ENCODE data around the gene MRPS6. TPM values are rescaled to one million over a fixed set of nuclear protein-coding genes. Genes with fewer than 3 reads are reported as not detected.

MRPS6 gene
- polyA plus RNA-seq (2013, experiment 1 of 2), result 172 TPM
- 173 TPM for polyA plus RNA-seq (2013, experiment 2 of 2)

GRCh38 chr21:34073032-34073748 is at the start of gene MRPS6, which contains the start of gene SLC5A3:
MRPS6 (plus strand) TSS chr21:34073578; CDS start chr21:34073701, 123 bp downstream.
SLC5A3 (plus strand) TSS chr21:34073578; CDS start chr21:34095199, 21,621 bp downstream.
- H3K27ac ChIP-seq (ENCODE audit: low read depth, low read length, severe bottlenecking), result peak within 1 kb of the TSS; percentile 86

GRCh38 chr21:34023691-34024373 is 49.5 kb upstream of the MRPS6 start:
- peaks cover 16% of the 10 kb centered on the region for H3K9me3 ChIP-seq (ENCODE audit: control insufficient read depth, low read length)
- H3K4me3 ChIP-seq (ENCODE audit: extremely low read depth, insufficient read depth, low read length, poor library complexity, severe bottlenecking), result no peak overlapping the region
- H3K27ac ChIP-seq (ENCODE audit: low read depth, low read length, severe bottlenecking), result no peak overlapping the region
- WGBS, 2 experiments (ENCODE audit: insufficient coverage in 2 of 2), result 85% methylated on average over 2 to 4 of the region's 8 CpGs
- peaks cover 26% of the 10 kb centered on the region for H3K4me1 ChIP-seq (ENCODE audit: control insufficient read depth, insufficient read depth, low read length, poor library complexity, severe bottlenecking)
- H3K36me3 ChIP-seq (ENCODE audit: control insufficient read depth, insufficient read depth, low read length), result no peaks in the 10 kb centered on the region

More at GRCh38 chr21:34073032-34073748, at the start of gene MRPS6, which contains the start of gene SLC5A3:
- Histone ChIP-seq H3K9me3 (ENCODE audit: control insufficient read depth, low read length) (no peaks in the 10 kb centered on the region), H3K36me3 (ENCODE audit: control insufficient read depth, insufficient read depth, low read length) (peaks cover 34% of the 10 kb centered on the region), H3K4me1 (ENCODE audit: control insufficient read depth, insufficient read depth, low read length, poor library complexity, severe bottlenecking) (peaks cover 19% of the 10 kb centered on the region), H3K4me3 (ENCODE audit: extremely low read depth, insufficient read depth, low read length, poor library complexity, severe bottlenecking) (peak within 1 kb of the TSS; percentile 87)
- 1 to 2% methylated on average over 39 to 80 of the region's 104 CpGs for WGBS, 2 experiments (ENCODE audit: insufficient coverage in 2 of 2)

GRCh38 chr21:34024374-34024693 is 49.0 kb upstream of the MRPS6 start:
- Histone ChIP-seq H3K9me3 (ENCODE audit: control insufficient read depth, low read length) (peaks cover 16% of the 10 kb centered on the region), H3K27ac (ENCODE audit: low read depth, low read length, severe bottlenecking) (no peak overlapping the region), H3K36me3 (ENCODE audit: control insufficient read depth, insufficient read depth, low read length) (no peaks in the 10 kb centered on the region), H3K4me3 (ENCODE audit: extremely low read depth, insufficient read depth, low read length, poor library complexity, severe bottlenecking) (no peak overlapping the region), H3K4me1 (ENCODE audit: control insufficient read depth, insufficient read depth, low read length, poor library complexity, severe bottlenecking) (peaks cover 26% of the 10 kb centered on the region)
- 93 to 100% methylated on average over 2 to 3 of the region's 3 CpGs for WGBS, 2 experiments (ENCODE audit: insufficient coverage in 2 of 2)

GRCh38 chr21:34027721-34028461 is 45.5 kb upstream of the MRPS6 start:
- Histone ChIP-seq H3K36me3 (ENCODE audit: control insufficient read depth, insufficient read depth, low read length) (no peaks in the 10 kb centered on the region), H3K27ac (ENCODE audit: low read depth, low read length, severe bottlenecking) (no peak overlapping the region), H3K9me3 (ENCODE audit: control insufficient read depth, low read length) (peaks cover 4% of the 10 kb centered on the region), H3K4me1 (ENCODE audit: control insufficient read depth, insufficient read depth, low read length, poor library complexity, severe bottlenecking) (peaks cover 19% of the 10 kb centered on the region), H3K4me3 (ENCODE audit: extremely low read depth, insufficient read depth, low read length, poor library complexity, severe bottlenecking) (no peak overlapping the region)
- WGBS, 2 experiments (ENCODE audit: insufficient coverage in 2 of 2), result 90 to 93% methylated on average over 3 to 4 of the region's 9 CpGs

- WGBS, 2 experiments (ENCODE audit: insufficient coverage in 2 of 2), result 65 to 78% methylated on average over 10 of the region's 13 CpGs
- Histone ChIP-seq H3K4me1 (ENCODE audit: control insufficient read depth, insufficient read depth, low read length, poor library complexity, severe bottlenecking) (peaks cover 13% of the 10 kb centered on the region), H3K9me3 (ENCODE audit: control insufficient read depth, low read length) (peaks cover 4% of the 10 kb centered on the region), H3K27ac (ENCODE audit: low read depth, low read length, severe bottlenecking) (no peak overlapping the region), H3K4me3 (ENCODE audit: extremely low read depth, insufficient read depth, low read length, poor library complexity, severe bottlenecking) (no peak overlapping the region), H3K36me3 (ENCODE audit: control insufficient read depth, insufficient read depth, low read length) (no peaks in the 10 kb centered on the region)
Observed at GRCh38 chr21:34029743-34030528, 43.4 kb upstream of the MRPS6 start.

- Histone ChIP-seq H3K36me3 (ENCODE audit: control insufficient read depth, insufficient read depth, low read length) (no peaks in the 10 kb centered on the region), H3K4me1 (ENCODE audit: control insufficient read depth, insufficient read depth, low read length, poor library complexity, severe bottlenecking) (peaks cover 17% of the 10 kb centered on the region), H3K27ac (ENCODE audit: low read depth, low read length, severe bottlenecking) (no peak overlapping the region), H3K9me3 (ENCODE audit: control insufficient read depth, low read length) (peaks cover 1% of the 10 kb centered on the region), H3K4me3 (ENCODE audit: extremely low read depth, insufficient read depth, low read length, poor library complexity, severe bottlenecking) (no peak overlapping the region)
- WGBS, 2 experiments (ENCODE audit: insufficient coverage in 2 of 2), result 88 to 100% methylated on average over 7 to 9 of the region's 11 CpGs
Observed at GRCh38 chr21:34031835-34032370, 41.5 kb upstream of the MRPS6 start.

GRCh38 chr21:34034369-34035014 is 38.9 kb upstream of the MRPS6 start:
- Histone ChIP-seq H3K4me3 (ENCODE audit: extremely low read depth, insufficient read depth, low read length, poor library complexity, severe bottlenecking) (no peak overlapping the region), H3K27ac (ENCODE audit: low read depth, low read length, severe bottlenecking) (no peak overlapping the region), H3K36me3 (ENCODE audit: control insufficient read depth, insufficient read depth, low read length) (no peaks in the 10 kb centered on the region), H3K4me1 (ENCODE audit: control insufficient read depth, insufficient read depth, low read length, poor library complexity, severe bottlenecking) (peaks cover 26% of the 10 kb centered on the region), H3K9me3 (ENCODE audit: control insufficient read depth, low read length) (no peaks in the 10 kb centered on the region)
- 95 to 96% methylated on average over 3 to 4 of the region's 8 CpGs for WGBS, 2 experiments (ENCODE audit: insufficient coverage in 2 of 2)

- no peak overlapping the region for H3K27ac ChIP-seq (ENCODE audit: low read depth, low read length, severe bottlenecking)
- no peak overlapping the region for H3K4me3 ChIP-seq (ENCODE audit: extremely low read depth, insufficient read depth, low read length, poor library complexity, severe bottlenecking)
- 87 to 91% methylated on average over 8 of the region's 8 CpGs for WGBS, 2 experiments (ENCODE audit: insufficient coverage in 2 of 2)
- no peaks in the 10 kb centered on the region for H3K9me3 ChIP-seq (ENCODE audit: control insufficient read depth, low read length)
- H3K36me3 ChIP-seq (ENCODE audit: control insufficient read depth, insufficient read depth, low read length), result no peaks in the 10 kb centered on the region
- H3K4me1 ChIP-seq (ENCODE audit: control insufficient read depth, insufficient read depth, low read length, poor library complexity, severe bottlenecking), result peaks cover 26% of the 10 kb centered on the region
Observed at GRCh38 chr21:34035619-34036354, 37.6 kb upstream of the MRPS6 start.

GRCh38 chr21:34037009-34037795 is 36.2 kb upstream of the MRPS6 start:
- 90 to 100% methylated on average over 5 to 7 of the region's 11 CpGs for WGBS, 2 experiments (ENCODE audit: insufficient coverage in 2 of 2)
- Histone ChIP-seq H3K9me3 (ENCODE audit: control insufficient read depth, low read length) (no peaks in the 10 kb centered on the region), H3K27ac (ENCODE audit: low read depth, low read length, severe bottlenecking) (peak overlapping the region; percentile 32), H3K4me3 (ENCODE audit: extremely low read depth, insufficient read depth, low read length, poor library complexity, severe bottlenecking) (no peak overlapping the region), H3K4me1 (ENCODE audit: control insufficient read depth, insufficient read depth, low read length, poor library complexity, severe bottlenecking) (peaks cover 26% of the 10 kb centered on the region), H3K36me3 (ENCODE audit: control insufficient read depth, insufficient read depth, low read length) (no peaks in the 10 kb centered on the region)
